Memory B cell (primary cell): ENCODE results near the gene FAM180A.
"Not testable (repeated sequence)": the region's sequence is repeated elsewhere in the genome, so short reads cannot be mapped to it uniquely, and the experiment has no call there.

ENCODE experiments used
- ATAC-seq: fragments of 150-1000 bp; cut with Tn5 transposase; 2 replicates; pipeline ENCODE4 v1.10.0; 2021; ENCODE audit warnings: low read depth, mild to moderate bottlenecking, moderate library complexity
- DNase-seq, 2 donors: peaks; one replicate each; pipeline ENCODE4 v3.0.0; 2022; ENCODE audit warnings: low spot score in 2 of 2
- H3K27ac Mint-ChIP-seq: one replicate; pipeline ENCODE4 v1.8.0; 2022; ENCODE audit warnings: mild to moderate bottlenecking, moderate library complexity, mixed read lengths
- H3K27me3 Mint-ChIP-seq: one replicate; pipeline ENCODE4 v1.8.0; 2022; ENCODE audit warnings: mixed read lengths
- H3K36me3 Mint-ChIP-seq: one replicate; pipeline ENCODE4 v1.8.0; 2022; ENCODE audit warnings: mild to moderate bottlenecking, mixed read lengths
- H3K4me1 Mint-ChIP-seq: one replicate; pipeline ENCODE4 v1.8.0; 2022; ENCODE audit warnings: mixed read lengths
- H3K4me3 Mint-ChIP-seq: one replicate; pipeline ENCODE4 v1.8.0; 2022; ENCODE audit warnings: mild to moderate bottlenecking, moderate library complexity, mixed read lengths
- H3K9me3 Mint-ChIP-seq: one replicate; pipeline ENCODE4 v1.8.0; 2022; ENCODE audit warnings: mixed read lengths

Gene FAM180A

DNA sequence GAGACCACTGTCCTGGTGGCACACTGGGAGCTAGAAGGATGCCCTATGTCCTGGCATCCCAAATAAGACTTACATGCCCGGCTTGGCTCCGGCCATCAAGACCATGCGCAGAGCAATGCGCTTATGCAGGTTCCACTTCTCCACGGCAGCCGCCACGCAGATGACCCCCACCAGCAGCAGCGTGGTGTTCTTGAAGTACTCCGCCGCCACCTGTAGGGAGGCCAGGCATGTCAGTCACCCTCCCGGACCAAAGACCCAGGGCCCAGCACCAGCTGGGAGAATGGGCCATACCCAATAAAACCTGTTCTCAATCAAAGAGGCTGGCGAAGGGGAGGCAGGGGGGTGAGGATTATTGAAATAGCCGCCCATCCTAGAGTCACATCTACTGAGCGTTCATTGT lies 40.6 kb downstream of the FAM180A start:
- H3K27me3 Mint-ChIP-seq = no peaks in the 10 kb centered on the region
- no peaks in the 10 kb centered on the region for H3K4me1 Mint-ChIP-seq
- no peaks in the 10 kb centered on the region for H3K36me3 Mint-ChIP-seq
- DNase-seq (no peak), ATAC-seq (no peak)
- H3K9me3 Mint-ChIP-seq = no peaks in the 10 kb centered on the region
- H3K4me3 Mint-ChIP-seq = no peak overlapping the region
- H3K27ac Mint-ChIP-seq = no peak overlapping the region

DNA sequence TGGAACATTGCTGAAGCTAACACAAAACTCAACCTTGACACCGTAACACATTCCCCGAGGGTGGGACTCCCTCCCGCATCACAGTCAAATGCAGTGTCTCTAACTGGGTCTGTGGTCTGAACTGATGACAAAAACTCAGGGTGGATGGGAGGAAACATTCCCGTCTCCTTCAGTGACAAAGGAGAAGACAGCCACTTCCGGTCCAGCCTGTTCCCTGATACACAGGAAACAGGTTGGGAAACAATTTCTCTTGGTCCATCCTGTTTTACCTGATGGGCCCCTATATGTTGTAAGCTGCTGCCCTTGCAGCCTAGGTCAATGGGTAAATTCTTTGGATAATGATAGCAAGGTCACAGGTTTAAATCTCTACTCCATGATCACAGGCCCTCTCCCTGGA lies 41.0 kb downstream of the FAM180A start:
- H3K4me1 Mint-ChIP-seq = no peaks in the 10 kb centered on the region
- H3K27ac Mint-ChIP-seq = no peak overlapping the region
- ATAC-seq (no peak), DNase-seq (no peak)
- no peaks in the 10 kb centered on the region for H3K9me3 Mint-ChIP-seq
- H3K27me3 Mint-ChIP-seq = no peaks in the 10 kb centered on the region
- no peaks in the 10 kb centered on the region for H3K36me3 Mint-ChIP-seq
- H3K4me3 Mint-ChIP-seq = no peak overlapping the region

DNA sequence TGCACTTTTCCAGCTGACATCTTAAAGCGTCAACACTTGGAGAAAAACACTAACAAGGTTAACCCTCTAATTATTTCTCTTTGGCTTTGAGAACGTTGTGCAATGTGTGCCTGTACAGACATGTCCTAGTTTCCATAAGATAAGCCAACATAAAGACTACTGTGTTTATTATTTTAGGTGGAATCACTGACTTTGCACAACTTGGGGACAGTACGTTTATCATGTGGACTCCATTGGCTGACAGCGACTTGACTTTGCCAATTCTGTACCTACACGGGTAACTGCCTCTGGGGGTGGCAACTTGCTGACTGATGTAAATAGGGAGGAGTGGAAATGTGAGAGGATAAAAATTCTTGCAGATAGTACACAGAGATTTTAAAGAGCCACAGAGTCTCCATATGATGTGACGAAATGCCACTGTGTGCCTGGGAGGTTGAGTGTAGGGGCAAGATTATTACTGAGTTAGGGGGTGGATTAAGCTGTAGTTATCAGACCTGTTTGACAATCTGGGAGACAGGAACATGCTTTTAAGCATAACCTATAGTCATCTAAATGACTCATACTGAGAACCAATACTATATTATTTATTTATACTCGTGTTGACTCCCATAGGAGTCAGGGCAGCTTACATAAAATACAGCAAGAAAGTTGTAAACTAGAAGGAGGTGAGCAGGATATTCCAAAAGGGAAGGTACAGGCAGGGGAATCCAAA lies 41.6 kb downstream of the FAM180A start:
- no peaks in the 10 kb centered on the region for H3K9me3 Mint-ChIP-seq
- H3K4me1 Mint-ChIP-seq = no peaks in the 10 kb centered on the region
- no peaks in the 10 kb centered on the region for H3K27me3 Mint-ChIP-seq
- no peak for ATAC-seq
- H3K27ac Mint-ChIP-seq = no peak overlapping the region
- DNase-seq = no peak
- no peaks in the 10 kb centered on the region for H3K36me3 Mint-ChIP-seq
- H3K4me3 Mint-ChIP-seq = no peak overlapping the region

DNA sequence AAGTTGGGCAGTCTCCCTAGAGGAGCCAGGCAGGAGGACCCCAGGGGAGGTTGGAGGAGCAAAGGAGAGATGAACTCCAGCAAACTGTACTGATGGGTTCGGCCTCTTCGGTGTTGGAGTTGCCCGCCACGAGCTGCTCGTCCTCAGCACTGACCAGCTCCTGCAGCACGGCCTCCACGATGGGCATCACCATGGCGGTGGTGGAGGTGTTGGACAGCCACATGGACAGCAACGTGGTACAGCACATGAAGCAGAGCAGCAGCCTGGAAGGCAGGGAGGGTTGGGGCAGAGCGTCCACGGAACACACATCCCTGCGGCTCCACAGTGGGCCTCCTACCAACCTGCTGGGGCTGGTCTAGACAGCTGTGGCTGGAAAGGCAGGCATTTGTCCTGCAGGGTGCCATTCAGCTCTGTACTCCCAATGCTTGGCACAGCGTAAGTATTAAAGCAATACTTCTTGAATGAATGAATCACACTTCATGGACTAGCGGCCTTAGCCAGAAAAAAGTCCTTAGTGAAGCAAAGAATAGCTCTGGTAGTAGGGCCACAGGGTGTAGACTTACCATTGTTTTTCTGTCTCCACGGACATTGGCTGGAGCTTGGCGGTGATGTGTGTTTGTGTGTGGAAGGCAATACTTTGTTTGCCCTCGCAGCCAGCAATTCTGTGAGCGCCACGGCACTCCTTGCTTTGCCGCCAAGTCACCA lies 42.4 kb downstream of the FAM180A start:
- H3K27me3 Mint-ChIP-seq = no peaks in the 10 kb centered on the region
- no peaks in the 10 kb centered on the region for H3K9me3 Mint-ChIP-seq
- ATAC-seq = no peak
- H3K36me3 Mint-ChIP-seq = no peaks in the 10 kb centered on the region
- no peak for DNase-seq
- no peaks in the 10 kb centered on the region for H3K4me1 Mint-ChIP-seq
- no peak overlapping the region for H3K27ac Mint-ChIP-seq
- no peak overlapping the region for H3K4me3 Mint-ChIP-seq

DNA sequence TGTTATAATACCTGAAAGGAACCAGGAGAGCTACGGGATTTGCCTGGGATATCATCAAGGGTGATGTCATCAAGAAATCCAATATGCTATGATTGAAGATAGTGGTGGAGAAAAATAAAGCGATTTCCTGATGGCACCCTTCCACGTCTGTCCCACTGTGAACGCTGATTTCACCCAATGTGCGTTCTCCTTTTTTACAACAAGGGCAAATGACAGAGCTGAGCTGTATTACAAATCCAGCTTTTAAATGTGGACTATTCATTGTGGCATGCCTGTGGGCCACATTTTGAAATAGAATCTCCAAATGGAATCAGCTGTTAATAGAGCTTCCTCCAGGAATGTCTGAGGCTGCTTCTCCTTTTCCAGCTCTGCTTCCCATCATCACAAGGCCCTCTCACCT lies 43.9 kb downstream of the FAM180A start:
- Mint-ChIP-seq H3K27me3 (no peaks in the 10 kb centered on the region), H3K4me3 (no peak overlapping the region), H3K4me1 (no peaks in the 10 kb centered on the region), H3K36me3 (peaks cover 2% of the 10 kb centered on the region), H3K27ac (no peak overlapping the region), H3K9me3 (no peaks in the 10 kb centered on the region)
- ATAC-seq = no peak
- no peak for DNase-seq

DNA sequence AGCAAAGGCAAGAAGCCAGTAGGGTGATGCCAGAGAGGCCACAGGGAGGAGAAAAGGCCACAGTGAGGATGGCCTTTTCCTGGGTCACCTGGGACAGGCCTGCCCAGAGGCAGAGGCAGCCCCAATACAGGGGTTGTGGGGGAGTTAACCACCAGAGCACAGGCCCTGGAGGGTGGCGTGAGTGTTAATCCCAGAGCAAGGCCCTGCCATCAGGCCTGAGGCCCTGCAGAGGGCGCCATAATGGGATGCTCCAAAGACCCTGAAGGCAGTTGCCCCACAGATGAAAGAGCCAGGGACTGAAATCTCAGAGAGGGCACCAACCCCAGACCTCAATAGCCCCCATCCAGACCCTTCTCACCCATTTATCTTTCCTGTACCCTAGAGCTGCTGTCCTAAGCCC lies 44.5 kb downstream of the FAM180A start:
- H3K27me3 Mint-ChIP-seq = no peaks in the 10 kb centered on the region

DNA sequence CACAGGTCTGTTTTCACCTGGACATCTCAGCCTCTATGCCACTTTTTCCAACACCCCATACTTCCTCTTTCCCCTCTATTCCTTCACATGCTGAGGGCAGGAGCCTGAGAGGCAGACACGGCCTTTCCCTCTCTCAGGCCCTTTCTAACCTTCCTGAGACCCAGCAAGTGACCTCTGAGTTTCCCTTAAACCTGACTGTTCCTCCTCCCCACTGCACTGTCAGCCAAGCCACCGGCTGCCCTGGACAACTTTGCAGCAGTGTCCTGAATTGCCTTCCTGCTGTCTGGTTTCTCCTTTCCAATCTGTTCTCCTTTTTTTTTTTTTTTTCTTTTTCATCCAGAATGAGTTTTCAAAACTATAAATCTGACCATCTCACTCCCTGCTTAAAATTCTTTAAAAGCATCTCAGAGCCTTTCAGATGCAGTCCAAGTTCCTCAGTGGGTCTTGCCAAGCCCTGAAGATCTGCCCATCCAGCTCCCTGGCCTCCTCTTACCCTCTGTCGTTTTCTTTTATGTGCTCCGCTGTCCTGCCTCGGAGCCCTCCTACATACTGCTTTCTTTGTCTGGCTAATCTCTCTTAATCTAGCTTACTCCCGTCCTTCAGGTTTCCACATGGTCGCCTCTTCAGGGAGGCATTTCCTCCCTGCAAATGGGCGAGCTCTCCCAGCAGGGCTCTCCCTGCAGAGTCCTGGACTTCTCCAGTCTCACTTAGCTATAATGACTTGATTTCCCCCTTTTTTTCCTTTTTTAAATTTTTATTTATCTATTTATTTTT lies 51.1 kb downstream of the FAM180A start:
- H3K36me3 Mint-ChIP-seq = peaks cover 10% of the 10 kb centered on the region
- no peak for ATAC-seq

More for the DNA sequence above, 44.5 kb downstream of the FAM180A start:
- Mint-ChIP-seq H3K27ac (no peak overlapping the region), H3K36me3 (peaks cover 4% of the 10 kb centered on the region), H3K4me1 (no peaks in the 10 kb centered on the region), H3K4me3 (no peak overlapping the region), H3K9me3 (no peaks in the 10 kb centered on the region)
- ATAC-seq (no peak), DNase-seq (no peak)

DNA sequence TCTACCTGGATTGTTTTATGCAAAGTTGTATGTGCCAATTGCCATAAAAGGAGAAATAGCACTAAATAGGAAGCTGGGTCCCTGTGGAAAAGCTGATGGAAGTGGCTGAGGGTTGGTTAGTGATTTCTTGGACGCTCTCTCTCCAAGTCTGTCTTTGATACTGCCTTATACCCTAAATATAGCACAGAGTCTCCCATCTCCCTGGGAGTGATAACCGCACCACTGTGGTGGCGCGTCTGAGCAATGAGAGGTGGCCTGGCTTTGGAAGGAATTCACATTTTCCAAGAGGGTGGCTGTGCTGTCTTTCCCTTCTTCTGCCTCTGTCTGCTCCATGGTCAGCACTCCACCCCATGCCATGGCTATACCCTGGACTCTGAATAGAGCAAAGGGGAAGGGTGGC lies 55.1 kb downstream of the FAM180A start:
- DNase-seq (no peak), ATAC-seq (no peak)
- H3K27ac Mint-ChIP-seq = no peak overlapping the region
- no peaks in the 10 kb centered on the region for H3K9me3 Mint-ChIP-seq
- no peaks in the 10 kb centered on the region for H3K27me3 Mint-ChIP-seq
- H3K4me3 Mint-ChIP-seq = no peak overlapping the region
- peaks cover 7% of the 10 kb centered on the region for H3K36me3 Mint-ChIP-seq
- no peaks in the 10 kb centered on the region for H3K4me1 Mint-ChIP-seq

More for the DNA sequence above, 51.1 kb downstream of the FAM180A start:
- Mint-ChIP-seq H3K4me1 (no peaks in the 10 kb centered on the region), H3K9me3 (no peaks in the 10 kb centered on the region), H3K4me3 (no peak overlapping the region), H3K27me3 (no peaks in the 10 kb centered on the region), H3K27ac (no peak overlapping the region)
- no peak for DNase-seq

DNA sequence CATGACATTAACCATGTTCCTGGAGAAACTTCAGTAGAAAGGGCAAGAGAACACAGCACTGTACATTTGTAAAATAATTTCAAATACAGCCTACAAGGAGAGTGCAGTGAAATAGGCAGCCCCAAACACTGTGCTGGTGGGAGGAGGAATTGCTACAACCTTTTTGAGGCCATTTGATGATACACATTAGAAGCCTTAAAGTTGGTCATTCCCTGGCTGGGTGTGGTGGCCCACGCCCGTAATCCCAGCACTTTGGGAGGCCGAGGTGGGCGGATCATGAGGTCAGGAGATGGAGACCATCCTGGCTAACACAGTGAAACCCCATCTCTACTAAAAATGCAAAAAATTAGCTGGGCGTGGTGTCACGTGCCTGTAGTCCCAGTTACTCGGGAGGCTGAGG lies 56.0 kb downstream of the FAM180A start:
- DNase-seq, H3K36me3 Mint-ChIP-seq, ATAC-seq, H3K4me1 Mint-ChIP-seq, H3K9me3 Mint-ChIP-seq, H3K4me3 Mint-ChIP-seq, H3K27ac Mint-ChIP-seq, H3K27me3 Mint-ChIP-seq: not testable (repeated sequence)

DNA sequence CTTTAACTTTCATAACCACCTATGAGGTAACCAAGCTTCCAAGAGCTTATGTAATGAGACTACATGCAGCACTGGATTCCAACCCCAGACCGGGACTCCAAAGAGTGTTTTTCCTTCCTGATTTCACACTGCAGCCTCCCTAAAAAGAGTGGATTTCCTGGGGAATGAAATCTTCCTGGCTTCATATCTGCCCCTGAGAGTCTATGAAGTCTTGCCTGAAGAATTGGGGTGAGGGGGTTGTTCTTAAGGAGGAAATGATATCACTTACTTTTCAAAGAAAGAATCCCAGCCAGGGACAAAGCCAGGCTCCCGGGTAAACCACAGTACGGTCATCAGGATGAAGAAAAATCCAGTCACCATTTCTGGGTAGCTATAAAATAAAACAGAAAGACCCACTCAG lies 56.6 kb downstream of the FAM180A start:
- no peak for ATAC-seq
- no peaks in the 10 kb centered on the region for H3K27me3 Mint-ChIP-seq
- H3K9me3 Mint-ChIP-seq = no peaks in the 10 kb centered on the region
- no peaks in the 10 kb centered on the region for H3K4me1 Mint-ChIP-seq
- H3K36me3 Mint-ChIP-seq = peaks cover 7% of the 10 kb centered on the region
- no peak overlapping the region for H3K4me3 Mint-ChIP-seq
- DNase-seq = no peak
- H3K27ac Mint-ChIP-seq = no peak overlapping the region

DNA sequence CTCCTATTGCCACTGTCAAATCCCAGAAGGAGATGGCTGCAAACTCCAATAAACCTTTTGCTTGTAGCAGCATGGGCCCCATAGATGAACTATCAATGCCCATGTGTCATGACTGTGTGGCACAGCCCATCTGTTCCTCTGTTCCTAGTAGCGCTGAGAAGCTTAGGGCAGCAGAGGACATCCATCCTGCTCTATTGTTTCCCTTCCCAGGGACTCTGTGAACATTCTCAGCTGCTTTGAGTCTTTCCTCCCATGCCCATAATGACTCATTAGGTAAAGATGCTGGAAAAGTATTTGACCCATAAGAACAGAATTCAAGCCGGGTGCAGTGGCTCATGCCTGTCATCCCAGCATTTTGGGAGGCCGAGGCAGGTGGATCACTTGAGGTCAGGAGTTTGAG lies 58.0 kb downstream of the FAM180A start:
- Mint-ChIP-seq H3K36me3 (peaks cover 6% of the 10 kb centered on the region), H3K27ac (no peak overlapping the region), H3K27me3 (no peaks in the 10 kb centered on the region), H3K4me3 (no peak overlapping the region), H3K9me3 (no peaks in the 10 kb centered on the region), H3K4me1 (no peaks in the 10 kb centered on the region)
- ATAC-seq = no peak
- no peak for DNase-seq

DNA sequence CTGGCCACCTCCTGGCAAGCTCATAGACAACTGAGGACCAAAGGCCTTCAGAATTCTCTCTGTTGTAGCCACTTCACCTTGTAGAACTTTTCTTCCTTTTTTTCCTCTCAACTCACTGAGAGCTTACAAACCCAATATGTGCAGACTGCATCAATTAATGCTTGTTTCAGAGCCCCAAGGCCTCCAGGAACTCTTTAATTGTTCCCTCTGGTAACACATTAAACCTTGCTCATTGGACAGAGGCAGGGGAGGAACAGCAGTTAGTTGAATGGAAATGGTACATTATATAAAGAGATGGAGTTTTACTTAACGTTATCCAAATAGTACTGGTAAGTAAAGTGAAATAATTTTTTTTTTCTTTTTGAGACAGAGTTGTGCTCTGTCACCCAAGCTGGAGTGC lies 61.1 kb downstream of the FAM180A start:
- Mint-ChIP-seq H3K4me1 (peaks cover 2% of the 10 kb centered on the region), H3K4me3 (no peak overlapping the region), H3K27me3 (no peaks in the 10 kb centered on the region), H3K27ac (no peak overlapping the region), H3K36me3 (peaks cover 3% of the 10 kb centered on the region), H3K9me3 (no peaks in the 10 kb centered on the region)
- DNase-seq (no peak), ATAC-seq (no peak)

DNA sequence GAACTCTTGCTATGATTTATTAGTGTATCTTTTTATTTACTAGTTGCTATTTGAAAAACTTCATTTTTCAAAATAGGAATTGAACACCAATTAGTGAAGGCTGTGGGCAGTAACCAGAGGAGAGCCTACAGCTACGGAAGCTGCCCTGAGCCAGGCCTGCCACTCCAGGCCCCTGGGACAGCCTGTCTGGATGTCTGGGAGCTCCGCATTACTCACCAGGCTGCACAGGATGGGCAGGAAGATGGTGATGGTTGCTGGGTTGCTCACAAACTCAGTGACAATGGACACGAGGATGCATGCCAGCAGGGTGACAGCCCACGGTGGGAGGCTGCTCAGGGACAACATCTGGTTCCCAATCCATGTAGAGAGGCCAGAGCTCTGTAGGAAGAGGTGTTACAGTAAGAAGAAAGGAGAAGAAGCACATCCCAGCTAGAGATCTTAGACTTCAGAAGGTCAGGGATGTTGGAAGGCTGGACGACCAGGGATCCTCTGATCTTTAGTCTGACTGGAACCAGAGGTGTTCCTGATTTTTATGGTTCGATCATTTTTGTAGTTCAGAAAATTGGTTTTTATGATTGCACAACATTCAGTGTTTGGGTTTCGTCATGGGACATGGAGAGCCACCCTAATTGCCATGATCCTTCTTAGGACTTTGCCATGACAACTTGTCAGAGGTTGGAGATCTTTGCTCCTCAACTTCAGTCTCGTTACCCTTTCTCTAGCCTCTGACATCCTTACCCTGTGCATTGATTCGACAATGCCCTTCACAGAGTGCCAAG lies 63.1 kb downstream of the FAM180A start:
- Mint-ChIP-seq H3K4me3 (no peak overlapping the region), H3K4me1 (peaks cover 5% of the 10 kb centered on the region), H3K9me3 (no peaks in the 10 kb centered on the region), H3K36me3 (peaks cover 5% of the 10 kb centered on the region), H3K27ac (peak overlapping the region; percentile 10), H3K27me3 (no peaks in the 10 kb centered on the region)
- DNase-seq (no peak), ATAC-seq (no peak)

DNA sequence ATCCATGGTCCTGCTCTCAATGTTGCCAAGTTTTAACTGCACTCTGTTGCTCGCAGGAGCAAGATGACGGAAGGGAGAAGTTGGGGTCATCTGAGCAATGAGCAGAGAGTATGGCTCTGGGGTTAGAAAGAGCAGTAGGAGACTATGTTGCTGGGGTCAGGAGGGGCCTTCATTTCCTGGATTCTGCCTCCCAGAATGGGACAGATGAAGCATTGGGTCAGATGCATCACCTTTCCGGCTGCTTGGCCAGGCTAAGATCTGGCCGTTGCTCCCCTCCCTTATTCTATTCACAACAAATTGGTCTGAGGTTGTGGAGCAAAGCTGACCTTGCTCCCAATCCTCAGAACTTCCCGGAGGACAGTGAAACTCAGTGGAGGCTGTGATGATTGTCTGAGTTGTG lies 63.9 kb downstream of the FAM180A start:
- Mint-ChIP-seq H3K36me3 (peaks cover 5% of the 10 kb centered on the region), H3K9me3 (no peaks in the 10 kb centered on the region), H3K27ac (no peak overlapping the region), H3K4me3 (no peak overlapping the region), H3K27me3 (no peaks in the 10 kb centered on the region), H3K4me1 (peaks cover 5% of the 10 kb centered on the region)
- DNase-seq = no peak
- no peak for ATAC-seq
